HG02678 (cell line): Measurements from ENCODE around the gene LPAR2.
"Not testable (repeated sequence)": the region's sequence is repeated elsewhere in the genome, so short reads cannot be mapped to it uniquely, and the experiment has no call there.

Experiments used
- ATAC-seq: cut with Tn5 transposase; IDR thresholded peaks from one replicate; pipeline ENCODE4 v1.9.1; 2021; ENCODE audit warnings: mild to moderate bottlenecking, moderate library complexity; ENCODE audit not compliant: unreplicated experiment

The LPAR2 gene

GRCh38 chr19:19633711-19634515, 5.9 kb upstream of the LPAR2 start:
- no peak for ATAC-seq

- ATAC-seq = no peak
Observed at GRCh38 chr19:19632661-19633060, 4.6 kb upstream of the LPAR2 start.

- ATAC-seq = no peak
Observed at GRCh38 chr19:19631346-19631745, 3.3 kb upstream of the LPAR2 start.

GRCh38 chr19:19630426-19630825, 2.4 kb upstream of the LPAR2 start:
- ATAC-seq = no peak

GRCh38 chr19:19630062-19630414, 2.0 kb upstream of the LPAR2 start:
- no peak for ATAC-seq

GRCh38 chr19:19628501-19629134, 598 bp upstream of the LPAR2 start:
- peak; percentile 13 for ATAC-seq

- no peak for ATAC-seq
Observed at GRCh38 chr19:19626516-19627472, 1.2 kb downstream of the LPAR2 start.

- ATAC-seq = no peak
Observed at GRCh38 chr19:19624032-19624570, 3.9 kb downstream of the LPAR2 start.

- no peak for ATAC-seq
Observed at GRCh38 chr19:19623383-19623782, 4.6 kb downstream of the LPAR2 start.

GRCh38 chr19:19619849-19620210, 8.2 kb downstream of the LPAR2 start:
- ATAC-seq = no peak

GRCh38 chr19:19619181-19619848, 8.7 kb downstream of the LPAR2 start:
- no peak for ATAC-seq

GRCh38 chr19:19618219-19619051, 9.6 kb downstream of the LPAR2 start, which contains the start of gene PBX4:
Gene PBX4 (minus strand): TSS chr19:19618687. CDS start chr19:19618629, 58 bp downstream.
- peak; percentile 98 for ATAC-seq

GRCh38 chr19:19615086-19615485, 12.9 kb downstream of the LPAR2 start:
- ATAC-seq = no peak

GRCh38 chr19:19613506-19613905, 14.5 kb downstream of the LPAR2 start:
- ATAC-seq = no peak

GRCh38 chr19:19610376-19611202, 17.4 kb downstream of the LPAR2 start:
- no peak for ATAC-seq

GRCh38 chr19:19606686-19607085, 21.3 kb downstream of the LPAR2 start:
- ATAC-seq = not testable (repeated sequence)

- ATAC-seq = no peak
Observed at GRCh38 chr19:19606021-19606420, 22.0 kb downstream of the LPAR2 start.

- no peak for ATAC-seq
Observed at GRCh38 chr19:19602713-19603324, 25.2 kb downstream of the LPAR2 start.
